Mammary epithelial cell (primary cell): ENCODE measurements around the gene RNF41.

Experiments used
- CTCF ChIP-seq, 2 donors: IDR thresholded peaks in 1 of 2; conservative IDR thresholded peaks in 1 of 2; 2 replicates each; pipeline ENCODE4 v1.5.1; 2011 to 2012; ENCODE audit warnings: inconsistent platforms in 2 of 2, low read length in 2 of 2, mild to moderate bottlenecking in 2 of 2, control low read depth in 1 of 2, low read depth in 1 of 2; ENCODE audit not compliant: insufficient read depth in 1 of 2; ENCODE audit errors: extremely low read depth in 1 of 2
- EZH2 ChIP-seq: IDR thresholded peaks from 2 replicates; pipeline ENCODE4 v1.6.1; 2012; ENCODE audit warnings: low read length, inconsistent platforms, borderline replicate concordance

GRCh38 chr12:56221757-56222530 is at the start of gene RNF41:
- TF ChIP-seq CTCF (conservative IDR thresholded peaks at IDR 0.05 in 1 of 2, IDR thresholded peaks at IDR 0.05 in 1 of 2; ENCODE audit: extremely low read depth in 1 of 2, insufficient read depth in 1 of 2, low read depth in 1 of 2, low read length in 2 of 2): no peak
- no peak for TF ChIP-seq EZH2
